CD14-positive monocyte (primary cell): ENCODE results near the gene CHMP2A. TPM values are rescaled to one million over a fixed set of nuclear protein-coding genes. Genes with fewer than 3 reads are reported as not detected.

ENCODE experiments used
- DNase-seq, 3 donors: peaks; one replicate each; pipeline ENCODE4 v3.0.0-alpha.2; 2011 to 2022
- H2AFZ ChIP-seq: 2 replicates; pipeline ENCODE4 v1.6.0; 2012; ENCODE audit warnings: mild to moderate bottlenecking, low read depth, low read length, inconsistent platforms; ENCODE audit not compliant: insufficient read depth, poor library complexity, severe bottlenecking
- H3K27ac ChIP-seq, 2 donors: 1 replicate in 1 of 2; 2 replicates in 1 of 2; pipeline ENCODE4 v1.5.1; 2012 to 2013; ENCODE audit warnings: low read length in 2 of 2, control low read depth in 1 of 2, inconsistent platforms in 1 of 2, low read depth in 1 of 2, mild to moderate bottlenecking in 1 of 2
- H3K27me3 ChIP-seq, 2 donors: one replicate each; pipeline versions ENCODE4 v1.6.0 to v1.6.1; 2011 to 2013; ENCODE audit warnings: low read length in 2 of 2; ENCODE audit not compliant: control insufficient read depth in 2 of 2, insufficient read depth in 2 of 2
- H3K36me3 ChIP-seq, 2 donors: replicated peaks in 1 of 2; 1 replicate in 1 of 2; 2 replicates in 1 of 2; pipeline versions ENCODE4 v1.5.1 to v1.6.1; 2012 to 2013; ENCODE audit warnings: low read length in 2 of 2, control low read depth in 1 of 2, inconsistent platforms in 1 of 2, mild to moderate bottlenecking in 1 of 2; ENCODE audit not compliant: insufficient read depth in 2 of 2, control insufficient read depth in 1 of 2
- H3K4me1 ChIP-seq, 2 donors: 1 replicate in 1 of 2; 2 replicates in 1 of 2; pipeline versions ENCODE4 v1.5.1 to v1.6.1; 2012 to 2013; ENCODE audit warnings: low read length in 2 of 2, control low read depth in 1 of 2, inconsistent platforms in 1 of 2, mild to moderate bottlenecking in 1 of 2, moderate library complexity in 1 of 2; ENCODE audit not compliant: insufficient read depth in 2 of 2, control insufficient read depth in 1 of 2
- H3K4me2 ChIP-seq: replicated peaks from 2 replicates; pipeline ENCODE3; 2012; ENCODE audit warnings: low read length, moderate library complexity, mild to moderate bottlenecking; ENCODE audit not compliant: poor library complexity, severe bottlenecking; ENCODE audit errors: extremely low read depth
- H3K4me3 ChIP-seq, 3 experiments: fragments of 200-600 bp in 1 of 3; sonication (generic) in 1 of 3; replicated peaks in 1 of 3; 1 replicate in 2 of 3; 2 replicates in 1 of 3; pipeline ENCODE4 v1.5.1; 2011 to 2013; ENCODE audit warnings: low read length in 3 of 3, mild to moderate bottlenecking in 3 of 3, control low read depth in 2 of 3, low read depth in 2 of 3, inconsistent platforms in 1 of 3, moderate library complexity in 1 of 3
- H3K79me2 ChIP-seq: 2 replicates; pipeline ENCODE4 v1.6.0; 2012; ENCODE audit warnings: mild to moderate bottlenecking, control low read depth, inconsistent platforms, low read length, moderate library complexity; ENCODE audit not compliant: insufficient read depth
- H3K9ac ChIP-seq: 2 replicates; pipeline ENCODE4 v1.6.0; 2017; ENCODE audit warnings: low read length, mild to moderate bottlenecking; ENCODE audit not compliant: insufficient read depth, poor library complexity, severe bottlenecking
- H3K9me3 ChIP-seq, 2 donors: replicated peaks in 1 of 2; 1 replicate in 1 of 2; 2 replicates in 1 of 2; pipeline versions ENCODE4 v1.5.1 to v1.6.1; 2012 to 2013; ENCODE audit warnings: low read length in 2 of 2, control low read depth in 1 of 2; ENCODE audit not compliant: control insufficient read depth in 1 of 2, insufficient read depth in 1 of 2
- H4K20me1 ChIP-seq: 2 replicates; pipeline ENCODE4 v1.6.0; 2012; ENCODE audit warnings: mild to moderate bottlenecking, low read length, control low read depth, moderate library complexity; ENCODE audit not compliant: insufficient read depth
- H3K27ac Mint-ChIP-seq, 7 donors: one replicate each; pipeline ENCODE4 v1.8.0; 2020; ENCODE audit warnings: mild to moderate bottlenecking in 7 of 7, mixed read lengths in 7 of 7, moderate library complexity in 6 of 7, inconsistent platforms in 2 of 7
- H3K27me3 Mint-ChIP-seq, 3 donors: one replicate each; pipeline ENCODE4 v1.8.0; 2021 to 2022; ENCODE audit warnings: low read depth in 3 of 3, mild to moderate bottlenecking in 3 of 3, mixed read lengths in 3 of 3, moderate library complexity in 3 of 3, inconsistent platforms in 1 of 3
- H3K36me3 Mint-ChIP-seq, 2 donors: one replicate each; pipeline ENCODE4 v1.8.0; 2020; ENCODE audit warnings: mixed read lengths in 2 of 2, inconsistent platforms in 1 of 2, mild to moderate bottlenecking in 1 of 2
- H3K4me1 Mint-ChIP-seq: one replicate; pipeline ENCODE4 v1.8.0; 2020; ENCODE audit warnings: mild to moderate bottlenecking, mixed read lengths
- H3K4me3 Mint-ChIP-seq, 2 donors: one replicate each; pipeline ENCODE4 v1.8.0; 2020; ENCODE audit warnings: mild to moderate bottlenecking in 2 of 2, mixed read lengths in 2 of 2, moderate library complexity in 1 of 2
- H3K9me3 Mint-ChIP-seq, 7 donors: one replicate each; pipeline ENCODE4 v1.8.0; 2020 to 2022; ENCODE audit warnings: mixed read lengths in 7 of 7, mild to moderate bottlenecking in 6 of 7, moderate library complexity in 6 of 7, inconsistent platforms in 2 of 7
- WGBS: methylation state at CpG from one replicate; pipeline ENCODE4 v1.1.5; 2013; ENCODE audit warnings: missing lambda C conversion rate; ENCODE audit not compliant: insufficient coverage; 5-methylcytosine and 5-hydroxymethylcytosine counted together
- intact Hi-C, 2 donors: fragments of 100-400 bp; cut with micrococcal nuclease; formaldehyde crosslinking; loops; one replicate each; pipeline versions ENCODE4 v1.15.0 to v1.15.1; 2023
- polyA plus RNA-seq, 3 donors: library from polyadenylated mRNA; depleted of rRNA in 1 of 3; unstranded in 2 of 3; stranded (reverse) in 1 of 3; fragments of 300-500 nt in 2 of 3; fragments of >200 nt in 1 of 3; fragmentation: Illumina TruSeq in 2 of 3; gene quantifications; 1 replicate in 2 of 3; 2 replicates in 1 of 3; pipeline ENCODE4 v1.2.3, GENCODE V29; 2012 to 2021
- TF ChIP-seq, protein P1 (sequence below): fragments of 200-600 bp; IDR thresholded peaks from one replicate; pipeline ENCODE4 v1.8.0; 2022; ENCODE audit warnings: antibody characterized with exemption, mild to moderate bottlenecking

CHMP2A gene
- polyA plus RNA-seq, 3 donors = 228 to 323 (median 290) TPM

DNA sequence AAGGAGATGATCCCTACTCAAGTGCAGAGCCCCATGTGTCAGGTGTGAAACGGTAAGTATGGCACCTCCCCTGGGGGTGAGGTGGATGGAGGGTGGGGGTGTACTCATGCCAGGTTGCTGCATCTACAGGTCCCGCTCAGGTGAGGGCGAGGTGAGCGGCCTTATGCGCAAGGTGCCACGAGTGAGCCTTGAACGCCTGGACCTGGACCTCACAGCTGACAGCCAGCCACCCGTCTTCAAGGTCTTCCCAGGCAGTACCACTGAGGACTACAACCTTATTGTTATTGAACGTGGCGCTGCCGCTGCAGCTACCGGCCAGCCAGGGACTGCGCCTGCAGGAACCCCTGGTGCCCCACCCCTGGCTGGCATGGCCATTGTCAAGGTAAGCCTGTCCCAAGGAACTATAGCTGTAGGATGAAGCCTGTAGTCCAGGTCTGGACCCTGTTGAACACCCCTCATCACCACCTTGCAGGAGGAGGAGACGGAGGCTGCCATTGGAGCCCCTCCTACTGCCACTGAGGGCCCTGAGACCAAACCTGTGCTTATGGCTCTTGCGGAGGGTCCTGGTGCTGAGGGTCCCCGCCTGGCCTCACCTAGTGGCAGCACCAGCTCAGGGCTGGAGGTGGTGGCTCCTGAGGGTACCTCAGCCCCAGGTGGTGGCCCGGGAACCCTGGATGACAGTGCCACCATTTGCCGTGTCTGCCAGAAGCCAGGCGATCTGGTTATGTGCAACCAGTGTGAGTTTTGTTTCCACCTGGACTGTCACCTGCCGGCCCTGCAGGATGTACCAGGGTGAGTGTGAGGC, 5.8 kb downstream of the CHMP2A start:
- TF ChIP-seq, protein P1, sequence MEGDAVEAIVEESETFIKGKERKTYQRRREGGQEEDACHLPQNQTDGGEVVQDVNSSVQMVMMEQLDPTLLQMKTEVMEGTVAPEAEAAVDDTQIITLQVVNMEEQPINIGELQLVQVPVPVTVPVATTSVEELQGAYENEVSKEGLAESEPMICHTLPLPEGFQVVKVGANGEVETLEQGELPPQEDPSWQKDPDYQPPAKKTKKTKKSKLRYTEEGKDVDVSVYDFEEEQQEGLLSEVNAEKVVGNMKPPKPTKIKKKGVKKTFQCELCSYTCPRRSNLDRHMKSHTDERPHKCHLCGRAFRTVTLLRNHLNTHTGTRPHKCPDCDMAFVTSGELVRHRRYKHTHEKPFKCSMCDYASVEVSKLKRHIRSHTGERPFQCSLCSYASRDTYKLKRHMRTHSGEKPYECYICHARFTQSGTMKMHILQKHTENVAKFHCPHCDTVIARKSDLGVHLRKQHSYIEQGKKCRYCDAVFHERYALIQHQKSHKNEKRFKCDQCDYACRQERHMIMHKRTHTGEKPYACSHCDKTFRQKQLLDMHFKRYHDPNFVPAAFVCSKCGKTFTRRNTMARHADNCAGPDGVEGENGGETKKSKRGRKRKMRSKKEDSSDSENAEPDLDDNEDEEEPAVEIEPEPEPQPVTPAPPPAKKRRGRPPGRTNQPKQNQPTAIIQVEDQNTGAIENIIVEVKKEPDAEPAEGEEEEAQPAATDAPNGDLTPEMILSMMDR = no peak
- 97% methylated on average over 20 of the region's 20 CpGs for WGBS
- Histone ChIP-seq H3K79me2 (peaks cover 64% of the 10 kb centered on the region), H3K27ac (no peak overlapping the region), H3K4me1 (peaks cover 25 to 28% of the 10 kb centered on the region in 2 donors), H3K27me3 (no peaks in the 10 kb centered on the region), H2AFZ (no peak overlapping the region), H3K4me2 (no peak overlapping the region), H3K4me3 (no peak overlapping the region), H4K20me1 (peaks cover 80% of the 10 kb centered on the region), H3K36me3 (peaks cover 66 to 69% of the 10 kb centered on the region in 2 donors), H3K9ac (no peak overlapping the region), H3K9me3 (no peaks in the 10 kb centered on the region)
- peak overlapping the region in 1 of 7 donors; percentile 76 for H3K27ac Mint-ChIP-seq
- H3K4me1 Mint-ChIP-seq = peaks cover 32% of the 10 kb centered on the region
- H3K9me3 Mint-ChIP-seq = peaks cover 0 to 2% (median 0%) of the 10 kb centered on the region in 7 donors
- intact Hi-C loops = no loop called here
- peaks cover 66 to 81% of the 10 kb centered on the region in 2 donors for H3K36me3 Mint-ChIP-seq
- no peak overlapping the region for H3K4me3 Mint-ChIP-seq
- no peak for DNase-seq
- H3K27me3 Mint-ChIP-seq = no peaks in the 10 kb centered on the region

DNA sequence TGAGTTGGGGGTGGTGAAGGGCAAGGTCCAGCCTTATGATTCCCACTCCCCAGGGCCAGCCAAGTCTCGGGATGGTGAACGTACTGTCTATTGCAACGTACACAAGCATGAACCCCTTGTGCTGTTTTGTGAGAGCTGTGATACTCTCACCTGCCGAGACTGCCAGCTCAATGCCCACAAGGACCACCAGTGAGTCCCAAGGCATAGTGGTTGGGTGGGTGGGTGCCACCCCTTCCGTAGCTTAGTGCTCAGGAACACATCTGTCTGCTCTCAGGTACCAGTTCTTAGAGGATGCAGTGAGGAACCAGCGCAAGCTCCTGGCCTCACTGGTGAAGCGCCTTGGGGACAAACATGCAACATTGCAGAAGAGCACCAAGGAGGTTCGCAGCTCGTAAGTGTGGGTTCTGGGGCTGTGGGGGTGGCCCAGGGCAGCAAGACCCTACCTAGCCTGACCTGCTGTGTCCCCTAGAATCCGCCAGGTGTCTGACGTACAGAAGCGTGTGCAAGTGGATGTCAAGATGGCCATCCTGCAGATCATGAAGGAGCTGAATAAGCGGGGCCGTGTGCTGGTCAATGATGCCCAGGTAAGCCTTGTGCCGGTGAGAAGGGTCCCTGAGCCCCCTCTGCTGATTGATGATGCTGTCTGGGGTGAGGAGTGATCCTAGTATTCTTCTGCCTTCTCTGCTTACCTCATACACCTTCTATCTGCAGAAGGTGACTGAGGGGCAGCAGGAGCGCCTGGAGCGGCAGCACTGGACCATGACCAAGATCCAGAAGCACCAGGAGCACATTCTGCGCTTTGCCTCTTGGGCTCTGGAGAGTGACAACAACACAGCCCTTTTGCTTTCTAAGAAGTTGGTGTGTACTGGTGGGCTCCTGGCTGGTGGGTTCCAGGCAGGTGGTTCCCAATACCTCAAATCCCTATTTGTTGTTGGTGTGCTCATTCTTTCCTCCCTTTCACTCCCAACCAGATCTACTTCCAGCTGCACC, 7.3 kb downstream of the CHMP2A start:
- Mint-ChIP-seq H3K9me3 (peaks cover 0 to 2% (median 0%) of the 10 kb centered on the region in 7 donors), H3K27me3 (peaks cover 0 to under 1% (median 0%) of the 10 kb centered on the region in 3 donors), H3K4me1 (peaks cover 33% of the 10 kb centered on the region), H3K36me3 (peaks cover 53 to 67% of the 10 kb centered on the region in 2 donors), H3K4me3 (no peak overlapping the region), H3K27ac (peak overlapping the region in 3 of 7 donors; percentile 32 to 62 (median 41))
- Histone ChIP-seq H3K9me3 (no peaks in the 10 kb centered on the region), H3K36me3 (peaks cover 56 to 57% of the 10 kb centered on the region in 2 donors), H3K4me2 (no peak overlapping the region), H4K20me1 (peaks cover 76% of the 10 kb centered on the region), H3K27ac (no peak overlapping the region), H3K9ac (no peak overlapping the region), H3K79me2 (peaks cover 56% of the 10 kb centered on the region), H3K4me3 (no peak overlapping the region), H3K4me1 (peaks cover 26 to 29% of the 10 kb centered on the region in 2 donors), H2AFZ (no peak overlapping the region), H3K27me3 (no peaks in the 10 kb centered on the region)
- TF ChIP-seq, protein P1 = no peak
- WGBS = 96% methylated on average over 10 of the region's 18 CpGs
- intact Hi-C loops = no loop called here
- no peak for DNase-seq
